RWPE1 (cell line): ENCODE data around the gene NTM.

Source experiments
- CTCF ChIA-PET: fragments of 350-600 bp; sonication (Branson Sonifier 250); formaldehyde crosslinking; extraction: SDS; loops from one replicate; lab custom pipeline; 2021; lab: Yijun Ruan, JAX
- POLR2A ChIA-PET: fragments of 400-600 bp; formaldehyde crosslinking; extraction: SDS; loops from one replicate; lab custom pipeline; 2020; ENCODE audit warnings: antibody characterized with exemption; ENCODE audit not compliant: low non-redundant PET; lab: Yijun Ruan, JAX
- DNase-seq: peaks from one replicate; pipeline ENCODE4 v3.0.0; 2012; ENCODE audit warnings: low spot score
- H3K27ac ChIP-seq: fragments of 450-650 bp; 2 replicates; pipeline ENCODE4 v1.5.1; 2017
- CTCF ChIP-seq: fragments of 450-650 bp; conservative IDR thresholded peaks from 2 replicates; pipeline ENCODE4 v1.5.1; 2017; ENCODE audit warnings: low read depth, mild to moderate bottlenecking

NTM gene

GRCh38 chr11:131591051-131591461 lies 220.6 kb downstream of the NTM start:
- H3K27ac ChIP-seq = no peak overlapping the region
- ChIA-PET CTCF (no interaction called here), POLR2A (no interaction called here)
- no peak for TF ChIP-seq CTCF
- DNase-seq = no peak

GRCh38 chr11:131592152-131592551 lies 221.7 kb downstream of the NTM start:
- POLR2A ChIA-PET = no interaction called here
- CTCF ChIA-PET = interaction anchor here (0.6 to 0.7 kb wide), 2 partner anchors 28 to 714 kb away, joined by 3 read pairs; no protein-coding TSS in a partner anchor
- TF ChIP-seq CTCF = no peak
- DNase-seq = no peak
- H3K27ac ChIP-seq = no peak overlapping the region

DNA sequence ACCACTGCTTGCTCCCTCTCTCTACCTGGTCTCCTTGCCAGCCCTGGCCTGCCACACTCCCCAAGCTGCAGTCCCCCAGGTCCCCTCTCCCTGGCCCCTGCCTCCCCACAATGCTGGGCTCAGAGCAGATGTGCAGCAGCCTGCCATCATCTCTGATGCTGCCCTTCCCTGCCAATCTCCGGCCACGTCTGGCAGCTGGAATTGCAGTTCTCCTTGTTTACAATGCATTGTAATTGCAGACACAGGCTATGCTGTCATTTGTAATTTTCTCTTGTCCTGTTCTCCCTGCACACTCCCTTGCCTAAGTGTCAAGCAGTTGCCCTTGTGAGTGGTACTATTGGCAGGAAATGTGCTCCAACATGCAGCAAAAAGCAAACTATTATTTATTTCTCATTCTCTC lies 222.3 kb downstream of the NTM start:
- no peak overlapping the region for H3K27ac ChIP-seq
- POLR2A ChIA-PET = no interaction called here
- CTCF ChIA-PET = interaction anchor here (0.6 kb wide), 1 partner anchor 714 kb away, joined by 3 read pairs; no protein-coding TSS in a partner anchor
- no peak for DNase-seq
- no peak for TF ChIP-seq CTCF

- no peak overlapping the region for H3K27ac ChIP-seq
- TF ChIP-seq CTCF = no peak
- POLR2A ChIA-PET = no interaction called here
- no peak for DNase-seq
- CTCF ChIA-PET = no interaction called here
Measured at GRCh38 chr11:131593301-131593700, 222.9 kb downstream of the NTM start.

- DNase-seq = no peak
- CTCF ChIA-PET = interaction anchor here (0.6 kb wide), 1 partner anchor 172 kb away, joined by 3 read pairs; no protein-coding TSS in a partner anchor
- no peak for TF ChIP-seq CTCF
- H3K27ac ChIP-seq = no peak overlapping the region
- POLR2A ChIA-PET = no interaction called here
Measured at GRCh38 chr11:131595797-131596196, 225.4 kb downstream of the NTM start.

DNA sequence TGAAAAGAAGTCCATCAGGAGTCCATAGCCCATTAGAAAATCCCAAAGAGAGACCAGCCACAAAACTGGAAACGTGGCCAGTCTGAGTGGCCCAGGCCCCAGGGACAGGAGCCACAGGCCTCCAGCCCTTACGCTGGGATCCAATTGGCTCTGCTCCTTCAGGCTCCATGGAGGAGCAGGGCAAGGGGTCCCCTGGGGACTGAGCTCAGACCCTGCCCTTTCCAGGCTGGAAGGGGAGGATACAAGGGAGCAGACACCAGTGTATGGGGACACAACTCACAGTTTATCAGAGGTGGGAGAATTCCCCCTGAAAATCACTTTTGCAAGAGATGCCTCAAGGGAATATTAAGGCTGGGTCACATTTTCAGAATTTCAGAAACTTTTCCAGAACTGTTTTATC lies 227.5 kb downstream of the NTM start:
- ChIA-PET CTCF (no interaction called here), POLR2A (no interaction called here)
- no peak overlapping the region for H3K27ac ChIP-seq
- DNase-seq = no peak
- TF ChIP-seq CTCF = no peak
